GM11168 (cell line): ENCODE results near the gene FIS1.
"Not testable (repeated sequence)": the region's sequence is repeated elsewhere in the genome, so short reads cannot be mapped to it uniquely, and the experiment has no call there.

Experiments used
- in situ Hi-C: fragments of 300-500 bp; cut with MboI; formaldehyde crosslinking; loops from one replicate; pipeline ENCODE4 v1.12.0; 2022; ENCODE audit warnings: low sequenced_read_pairs; ENCODE audit not compliant: unreplicated experiment

The FIS1 gene

GRCh38 chr7:101207459-101207858, 37.4 kb downstream of the FIS1 start:
- in situ Hi-C loops = no loop called here

DNA sequence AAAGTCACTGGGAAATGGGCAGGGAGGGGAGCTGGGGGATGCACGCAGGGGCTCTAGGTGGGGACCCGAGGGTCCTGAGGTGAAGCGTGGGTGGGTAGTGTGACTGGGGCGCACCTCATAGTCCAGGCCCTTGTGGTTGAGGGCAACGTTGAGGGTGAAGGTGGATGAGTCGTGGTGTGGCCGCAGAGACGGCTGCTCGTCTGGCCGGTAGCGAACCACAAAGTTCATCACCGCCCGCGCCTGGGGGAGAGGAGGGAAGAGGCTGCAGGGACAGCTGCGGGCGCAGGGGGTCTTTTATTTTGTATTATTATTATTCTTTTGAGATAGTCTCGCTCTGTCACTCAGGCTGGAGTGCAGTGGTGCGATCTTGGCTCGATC, 38.2 kb downstream of the FIS1 start:
- in situ Hi-C loops = no loop called here

DNA sequence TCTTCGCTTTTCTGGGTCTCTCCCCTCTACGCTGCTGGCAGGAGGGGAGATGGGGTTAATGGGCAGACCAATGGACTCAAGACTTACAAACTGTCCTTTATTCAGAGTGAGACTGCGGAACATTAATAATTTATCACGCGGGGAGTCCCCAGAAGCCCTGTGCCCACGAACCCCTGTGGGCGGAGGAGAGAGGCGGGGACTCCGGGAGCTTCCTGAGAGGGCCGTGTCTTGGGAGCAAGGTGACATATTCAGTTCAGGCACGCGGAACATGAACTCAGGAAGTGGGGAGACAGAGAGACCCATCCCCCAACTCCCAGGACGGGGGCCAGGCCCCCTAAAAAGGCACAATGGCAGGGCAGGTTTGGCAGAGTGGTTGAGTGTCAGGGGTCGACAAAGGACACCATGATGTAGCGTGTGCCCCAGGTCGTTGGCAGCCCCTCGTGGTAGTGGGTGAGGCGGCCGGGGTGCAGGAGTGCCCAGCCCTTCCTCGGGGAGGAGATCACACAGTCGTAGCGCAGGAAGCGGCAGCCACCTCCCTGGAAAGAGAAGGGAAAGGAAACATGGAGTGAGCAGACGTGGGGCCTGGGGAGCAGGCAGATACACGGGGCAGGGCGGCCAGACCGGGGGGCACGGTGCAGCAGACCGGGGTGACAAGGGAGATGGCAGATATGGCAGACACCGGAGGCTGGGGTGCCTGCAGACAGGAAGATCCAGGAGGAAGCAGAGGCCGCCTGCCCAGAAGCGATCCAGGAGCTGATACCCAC, 38.8 kb downstream of the FIS1 start:
- in situ Hi-C loops = no loop called here

- in situ Hi-C loops = not testable (repeated sequence)
These were observed 40.8 kb downstream of the FIS1 start for GRCh38 chr7:101203740-101204738.

DNA sequence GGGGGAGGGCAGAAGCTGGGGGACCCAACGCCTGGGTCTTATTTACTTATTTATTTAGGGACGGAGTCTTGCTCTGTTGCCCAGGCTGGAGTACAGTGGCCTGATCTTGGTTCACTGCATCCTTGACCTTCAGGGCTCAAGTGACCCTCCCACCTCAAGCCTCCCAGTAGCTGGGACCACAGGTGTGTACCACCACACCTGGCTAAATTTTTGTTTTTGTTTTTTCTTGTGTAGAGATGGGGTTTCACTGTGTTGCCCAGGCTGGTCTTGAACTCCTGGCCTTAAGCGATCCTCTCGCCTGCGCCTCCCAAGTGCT, 42.3 kb downstream of the FIS1 start:
- in situ Hi-C loops = no loop called here

GRCh38 chr7:101201695-101202602, 42.9 kb downstream of the FIS1 start:
- in situ Hi-C loops = no loop called here

- in situ Hi-C loops = no loop called here
These were observed 43.9 kb downstream of the FIS1 start, which contains the start of gene MOGAT3 for GRCh38 chr7:101200862-101201599. MOGAT3 (minus strand) TSS chr7:101201036; CDS start chr7:101200854, 182 bp downstream.

DNA sequence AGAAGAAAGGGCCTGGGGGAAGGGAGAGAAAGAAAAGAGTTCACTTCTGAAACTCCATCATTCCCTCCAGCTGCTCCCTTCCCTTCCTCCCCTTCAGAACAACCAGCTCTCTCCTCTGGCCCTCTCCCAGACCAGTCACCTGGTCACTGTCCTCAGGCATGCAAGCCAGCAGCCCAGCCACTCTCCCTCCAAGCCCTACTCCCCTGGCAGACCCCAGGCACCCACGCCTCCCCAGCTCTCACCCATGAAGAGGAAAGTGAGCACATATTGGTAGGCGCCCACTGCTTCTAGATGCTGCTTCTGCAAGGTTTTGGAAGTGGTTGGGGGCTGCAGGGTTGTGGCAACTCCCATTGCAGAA, 44.4 kb downstream of the FIS1 start:
- in situ Hi-C loops = no loop called here

DNA sequence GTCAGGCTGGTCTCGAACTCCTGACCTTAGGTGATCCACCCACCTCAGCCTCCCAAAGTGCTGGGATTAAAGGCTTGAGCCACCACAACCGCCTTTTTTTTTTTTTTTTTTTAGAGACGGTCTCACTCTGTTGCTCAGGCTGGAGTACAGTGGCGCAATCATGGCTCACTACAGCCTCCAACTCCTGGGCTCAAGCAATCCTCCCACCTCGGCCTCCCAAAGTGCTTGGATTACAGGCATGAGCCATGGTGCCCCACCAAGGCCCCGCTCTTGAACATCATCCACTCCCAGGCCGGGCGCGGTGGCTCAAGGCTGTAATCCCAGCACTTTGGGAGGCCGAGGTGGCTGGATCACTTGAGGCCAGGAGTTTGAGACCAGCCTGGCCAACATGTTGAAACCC, 45.4 kb downstream of the FIS1 start:
- in situ Hi-C loops = not testable (repeated sequence)

GRCh38 chr7:101198476-101198875, 46.4 kb downstream of the FIS1 start:
- in situ Hi-C loops = no loop called here

- in situ Hi-C loops = no loop called here
These were observed 46.9 kb downstream of the FIS1 start for GRCh38 chr7:101197991-101198390.

DNA sequence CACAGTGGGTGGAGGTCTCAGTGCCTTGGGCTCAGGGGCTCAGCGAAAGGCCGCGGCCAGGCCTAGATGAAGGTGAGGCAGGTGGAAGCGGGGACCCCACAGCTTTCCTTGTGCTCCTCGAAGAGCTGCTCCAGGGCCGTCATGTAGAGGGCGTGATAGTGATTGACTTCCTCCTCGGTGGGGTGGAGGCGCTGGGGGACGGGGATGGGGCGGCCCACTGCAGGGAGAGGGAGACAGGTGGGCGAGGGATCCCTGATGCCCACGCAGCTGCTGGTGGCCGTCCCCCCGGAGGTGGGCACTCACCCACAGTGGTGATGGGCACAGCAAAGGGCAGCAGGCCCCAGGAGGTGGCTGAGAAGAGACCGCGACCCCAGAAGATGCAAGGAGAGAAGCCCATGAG, 49.0 kb downstream of the FIS1 start:
- in situ Hi-C loops = no loop called here
